ENCODE results near the gene CDCA7L.

The CDCA7L gene

DNA sequence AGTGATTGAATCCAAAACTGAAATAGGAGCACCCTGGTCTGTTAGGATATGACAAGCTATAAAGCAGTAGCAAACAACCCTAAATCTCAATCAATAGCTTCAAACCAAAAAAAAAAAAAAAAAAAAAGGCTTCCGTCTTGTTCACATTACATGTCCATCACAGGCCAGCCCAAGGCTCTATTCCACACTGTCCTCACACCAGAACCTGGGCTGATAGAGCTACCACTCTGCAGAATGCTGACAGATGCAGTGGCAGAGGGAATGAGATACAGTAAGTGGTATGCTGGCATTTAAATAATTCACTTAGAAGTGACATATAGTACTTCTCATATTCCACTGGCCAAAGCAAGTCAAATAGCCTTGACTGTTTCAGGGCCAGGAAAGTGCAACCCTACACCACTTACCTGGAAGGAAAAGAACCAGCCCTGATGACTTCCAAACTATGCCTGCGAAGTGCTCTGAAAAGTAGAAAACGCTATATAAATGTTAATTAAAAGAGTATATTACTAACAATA, 5.8 kb downstream of the CDCA7L start:
- no peak for DNase-seq (ENCODE audit: low read depth in 1 of 2, low spot score in 1 of 2)
- Histone ChIP-seq H3K4me3 (replicated peaks; ENCODE audit: insufficient read depth, low read length) (no peak overlapping the region), H3K27ac (replicated peaks) (no peak overlapping the region), H3K27me3 (ENCODE audit: insufficient read depth, poor library complexity, severe bottlenecking) (no peaks in the 10 kb centered on the region)
- no peak for TF ChIP-seq SPI1 (IDR thresholded peaks at IDR 0.05; ENCODE audit: borderline replicate concordance, low read depth)
- TF ChIP-seq, protein P1, sequence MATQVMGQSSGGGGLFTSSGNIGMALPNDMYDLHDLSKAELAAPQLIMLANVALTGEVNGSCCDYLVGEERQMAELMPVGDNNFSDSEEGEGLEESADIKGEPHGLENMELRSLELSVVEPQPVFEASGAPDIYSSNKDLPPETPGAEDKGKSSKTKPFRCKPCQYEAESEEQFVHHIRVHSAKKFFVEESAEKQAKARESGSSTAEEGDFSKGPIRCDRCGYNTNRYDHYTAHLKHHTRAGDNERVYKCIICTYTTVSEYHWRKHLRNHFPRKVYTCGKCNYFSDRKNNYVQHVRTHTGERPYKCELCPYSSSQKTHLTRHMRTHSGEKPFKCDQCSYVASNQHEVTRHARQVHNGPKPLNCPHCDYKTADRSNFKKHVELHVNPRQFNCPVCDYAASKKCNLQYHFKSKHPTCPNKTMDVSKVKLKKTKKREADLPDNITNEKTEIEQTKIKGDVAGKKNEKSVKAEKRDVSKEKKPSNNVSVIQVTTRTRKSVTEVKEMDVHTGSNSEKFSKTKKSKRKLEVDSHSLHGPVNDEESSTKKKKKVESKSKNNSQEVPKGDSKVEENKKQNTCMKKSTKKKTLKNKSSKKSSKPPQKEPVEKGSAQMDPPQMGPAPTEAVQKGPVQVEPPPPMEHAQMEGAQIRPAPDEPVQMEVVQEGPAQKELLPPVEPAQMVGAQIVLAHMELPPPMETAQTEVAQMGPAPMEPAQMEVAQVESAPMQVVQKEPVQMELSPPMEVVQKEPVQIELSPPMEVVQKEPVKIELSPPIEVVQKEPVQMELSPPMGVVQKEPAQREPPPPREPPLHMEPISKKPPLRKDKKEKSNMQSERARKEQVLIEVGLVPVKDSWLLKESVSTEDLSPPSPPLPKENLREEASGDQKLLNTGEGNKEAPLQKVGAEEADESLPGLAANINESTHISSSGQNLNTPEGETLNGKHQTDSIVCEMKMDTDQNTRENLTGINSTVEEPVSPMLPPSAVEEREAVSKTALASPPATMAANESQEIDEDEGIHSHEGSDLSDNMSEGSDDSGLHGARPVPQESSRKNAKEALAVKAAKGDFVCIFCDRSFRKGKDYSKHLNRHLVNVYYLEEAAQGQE (IDR thresholded peaks at IDR 0.05; ENCODE audit: insufficient replicate concordance, low read depth): no peak
- TF ChIP-seq POLR2AphosphoS5 (IDR thresholded peaks at IDR 0.05; ENCODE audit: low read depth): no peak
- TF ChIP-seq, protein P2, sequence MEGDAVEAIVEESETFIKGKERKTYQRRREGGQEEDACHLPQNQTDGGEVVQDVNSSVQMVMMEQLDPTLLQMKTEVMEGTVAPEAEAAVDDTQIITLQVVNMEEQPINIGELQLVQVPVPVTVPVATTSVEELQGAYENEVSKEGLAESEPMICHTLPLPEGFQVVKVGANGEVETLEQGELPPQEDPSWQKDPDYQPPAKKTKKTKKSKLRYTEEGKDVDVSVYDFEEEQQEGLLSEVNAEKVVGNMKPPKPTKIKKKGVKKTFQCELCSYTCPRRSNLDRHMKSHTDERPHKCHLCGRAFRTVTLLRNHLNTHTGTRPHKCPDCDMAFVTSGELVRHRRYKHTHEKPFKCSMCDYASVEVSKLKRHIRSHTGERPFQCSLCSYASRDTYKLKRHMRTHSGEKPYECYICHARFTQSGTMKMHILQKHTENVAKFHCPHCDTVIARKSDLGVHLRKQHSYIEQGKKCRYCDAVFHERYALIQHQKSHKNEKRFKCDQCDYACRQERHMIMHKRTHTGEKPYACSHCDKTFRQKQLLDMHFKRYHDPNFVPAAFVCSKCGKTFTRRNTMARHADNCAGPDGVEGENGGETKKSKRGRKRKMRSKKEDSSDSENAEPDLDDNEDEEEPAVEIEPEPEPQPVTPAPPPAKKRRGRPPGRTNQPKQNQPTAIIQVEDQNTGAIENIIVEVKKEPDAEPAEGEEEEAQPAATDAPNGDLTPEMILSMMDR (IDR thresholded peaks at IDR 0.05; ENCODE audit: insufficient read depth, low read length): no peak
- no peak for TF ChIP-seq GABPA (IDR thresholded peaks at IDR 0.05; ENCODE audit: low read depth)

GRCh38 chr7:21939136-21939857, 6.4 kb downstream of the CDCA7L start:
- TF ChIP-seq POLR2AphosphoS5 (IDR thresholded peaks at IDR 0.05; ENCODE audit: low read depth) (no peak), SPI1 (IDR thresholded peaks at IDR 0.05; ENCODE audit: borderline replicate concordance, low read depth) (no peak), GABPA (IDR thresholded peaks at IDR 0.05; ENCODE audit: low read depth) (no peak)
- TF ChIP-seq, protein P1 (IDR thresholded peaks at IDR 0.05; ENCODE audit: insufficient replicate concordance, low read depth): no peak
- TF ChIP-seq, protein P2 (IDR thresholded peaks at IDR 0.05; ENCODE audit: insufficient read depth, low read length): no peak
- no peaks in the 10 kb centered on the region for H3K27me3 ChIP-seq (ENCODE audit: insufficient read depth, poor library complexity, severe bottlenecking)
- no peak overlapping the region for H3K4me3 ChIP-seq (replicated peaks; ENCODE audit: insufficient read depth, low read length)
- DNase-seq (ENCODE audit: low read depth in 1 of 2, low spot score in 1 of 2): no peak
- no peak overlapping the region for H3K27ac ChIP-seq (replicated peaks)

DNA sequence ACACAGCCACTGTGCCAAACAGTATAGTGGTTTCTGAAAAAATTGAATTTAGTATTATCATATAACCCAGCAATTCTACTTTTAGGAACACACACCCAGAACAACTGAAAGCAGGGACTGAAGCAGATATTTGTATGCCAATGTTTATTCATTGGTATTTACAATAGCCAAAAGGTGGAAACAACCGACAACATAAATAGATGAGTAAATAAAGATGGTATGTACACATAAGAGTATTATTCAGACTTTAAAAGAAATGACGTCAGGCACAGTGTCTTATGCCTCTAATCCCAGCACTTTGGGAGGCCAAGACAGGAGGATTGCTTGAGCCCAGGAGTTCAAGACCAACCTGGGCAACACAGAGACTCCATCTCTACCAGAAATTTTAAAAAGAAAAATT, 7.2 kb downstream of the CDCA7L start:
- TF ChIP-seq, protein P1 (IDR thresholded peaks at IDR 0.05; ENCODE audit: insufficient replicate concordance, low read depth): no peak
- DNase-seq (ENCODE audit: low read depth in 1 of 2, low spot score in 1 of 2): no peak
- H3K27me3 ChIP-seq (ENCODE audit: insufficient read depth, poor library complexity, severe bottlenecking): no peaks in the 10 kb centered on the region
- no peak overlapping the region for H3K4me3 ChIP-seq (replicated peaks; ENCODE audit: insufficient read depth, low read length)
- no peak overlapping the region for H3K27ac ChIP-seq (replicated peaks)
